CD4-positive, alpha-beta T cell (primary cell): ENCODE data around the gene FIG4. TPM values are rescaled to one million over a fixed set of nuclear protein-coding genes. Genes with fewer than 3 reads are reported as not detected.

Experiments used
- ATAC-seq: fragments of 200-7000 bp; cut with Tn5 transposase; one replicate; pipeline ENCODE4 v1.10.0; 2022; ENCODE audit warnings: mild to moderate bottlenecking; ENCODE audit not compliant: poor library complexity
- CTCF ChIA-PET: fragments of 350-600 bp; sonication (Branson Sonifier 250); formaldehyde crosslinking; loops from one replicate; lab custom pipeline; 2021; ENCODE audit warnings: antibody characterized with exemption, inconsistent platforms; lab: Charles Lee
- POLR2A ChIA-PET: fragments of 350-600 bp; sonication (Branson Sonifier 250); formaldehyde crosslinking; loops from one replicate; lab custom pipeline; 2021; ENCODE audit warnings: antibody characterized with exemption, inconsistent platforms; lab: Charles Lee
- DNase-seq, 14 experiments: peaks; one replicate each; pipeline ENCODE4 v3.0.0-alpha.2; 2013 to 2020; ENCODE audit warnings: mixed read lengths in 2 of 14
- H3K27ac ChIP-seq, 2 donors: one replicate each; pipeline versions ENCODE4 v1.5.1 to v1.7.0; 2013; ENCODE audit warnings: low read length in 2 of 2, low read depth in 1 of 2, mild to moderate bottlenecking in 1 of 2
- H3K27me3 ChIP-seq, 2 experiments: 1 replicate in 1 of 2; 2 replicates in 1 of 2; pipeline versions ENCODE4 v1.6.1 to v1.7.0; 2013; ENCODE audit warnings: low read length in 2 of 2, control low read depth in 1 of 2, mild to moderate bottlenecking in 1 of 2, moderate library complexity in 1 of 2; ENCODE audit not compliant: insufficient read depth in 2 of 2, control insufficient read depth in 1 of 2
- H3K36me3 ChIP-seq: one replicate; pipeline ENCODE4 v1.6.1; 2013; ENCODE audit warnings: low read length, control low read depth; ENCODE audit not compliant: insufficient read depth
- H3K4me1 ChIP-seq: one replicate; pipeline ENCODE4 v1.6.1; 2013; ENCODE audit warnings: low read length, control low read depth; ENCODE audit not compliant: insufficient read depth
- H3K4me3 ChIP-seq: one replicate; pipeline ENCODE4 v1.5.1; 2013; ENCODE audit warnings: mild to moderate bottlenecking, low read length, moderate library complexity
- H3K9me3 ChIP-seq, 2 experiments: 1 replicate in 1 of 2; 2 replicates in 1 of 2; pipeline versions ENCODE4 v1.6.1 to v1.7.0; 2013; ENCODE audit warnings: low read length in 2 of 2, mild to moderate bottlenecking in 2 of 2, control low read depth in 1 of 2, moderate library complexity in 1 of 2; ENCODE audit not compliant: control insufficient read depth in 1 of 2, insufficient read depth in 1 of 2
- H3K27ac Mint-ChIP-seq: one replicate; pipeline ENCODE4 v1.8.0; 2020; ENCODE audit warnings: mixed read lengths
- H3K27me3 Mint-ChIP-seq: one replicate; pipeline ENCODE4 v1.8.0; 2021; ENCODE audit warnings: mixed read lengths
- H3K36me3 Mint-ChIP-seq: one replicate; pipeline ENCODE4 v1.8.0; 2021; ENCODE audit warnings: low read depth, mixed read lengths
- H3K4me1 Mint-ChIP-seq: one replicate; pipeline ENCODE4 v1.8.0; 2021; ENCODE audit warnings: low read depth, mixed read lengths
- H3K4me3 Mint-ChIP-seq: one replicate; pipeline ENCODE4 v1.8.0; 2020; ENCODE audit warnings: mild to moderate bottlenecking, mixed read lengths
- H3K9me3 Mint-ChIP-seq: one replicate; pipeline ENCODE4 v1.8.0; 2020; ENCODE audit warnings: mixed read lengths
- intact Hi-C, 2 experiments: fragments of 100-400 bp; cut with DNase I in 1 of 2; cut with micrococcal nuclease in 1 of 2; formaldehyde crosslinking; loops; one replicate each; pipeline versions ENCODE4 v1.15.1 to v1.9.0; 2023 to 2025; cut with DNase I, micrococcal nuclease
- total RNA-seq, 174 experiments: library from RNA in 2 of 174; stranded (reverse) in 2 of 174; gene quantifications; one replicate each; pipeline ENCODE4 v1.2.3 and lab custom pipeline; 2021 to 2026
- TF ChIP-seq, protein P1 (sequence below): fragments of 200-600 bp; IDR thresholded peaks from one replicate; pipeline ENCODE4 v1.8.0; 2022; ENCODE audit warnings: antibody characterized with exemption, mild to moderate bottlenecking

FIG4 gene
- total RNA-seq, 2 experiments from 2014 or later = 3.3 to 4.0 TPM

DNA sequence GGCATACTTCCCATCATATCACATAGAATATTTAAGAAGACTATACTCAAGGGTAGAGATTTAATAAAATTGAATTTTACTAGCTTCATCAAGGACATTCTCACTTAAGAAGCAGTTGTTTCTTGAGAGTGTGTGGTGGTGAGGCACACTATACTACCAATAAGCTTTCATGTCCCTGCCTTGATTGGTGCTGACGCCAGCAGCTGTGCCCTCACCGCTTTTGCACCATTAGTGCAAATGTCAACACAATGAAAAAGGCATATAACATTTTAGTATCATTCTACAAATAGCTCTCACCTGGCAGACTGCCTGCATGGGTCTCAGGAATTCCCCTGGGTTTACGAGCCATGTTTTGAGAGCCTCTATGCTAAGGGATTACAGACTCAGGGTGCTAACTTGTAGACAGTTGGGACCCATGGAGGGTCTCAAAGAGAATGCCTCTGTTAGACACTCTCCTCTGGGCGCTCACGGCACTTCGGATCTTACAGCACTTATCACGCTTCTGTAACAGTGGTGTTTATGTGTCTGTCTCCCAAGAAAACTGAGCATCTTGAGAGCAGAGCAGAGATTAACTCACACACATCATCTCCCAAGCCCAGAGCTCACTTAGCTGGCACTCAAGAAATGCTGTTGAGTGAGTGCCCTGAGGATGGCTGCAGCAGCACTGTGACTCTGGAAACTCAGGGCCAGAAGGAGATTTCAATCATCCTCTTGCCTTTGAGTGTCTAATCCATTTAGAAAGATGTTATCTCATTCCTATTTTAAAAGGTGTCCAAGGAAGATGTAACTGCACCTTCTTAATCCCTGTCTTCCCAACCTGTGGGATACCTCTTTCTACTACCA lies 143.7 kb downstream of the FIG4 start:
- no peaks in the 10 kb centered on the region for H3K27me3 Mint-ChIP-seq
- no peak overlapping the region for H3K27ac Mint-ChIP-seq
- ATAC-seq (no peak), DNase-seq (no peak)
- Histone ChIP-seq H3K27ac (no peak overlapping the region), H3K36me3 (no peaks in the 10 kb centered on the region), H3K4me3 (no peak overlapping the region), H3K27me3 (no peaks in the 10 kb centered on the region), H3K4me1 (no peaks in the 10 kb centered on the region), H3K9me3 (peaks cover 0 to 3% of the 10 kb centered on the region in 2 experiments)
- intact Hi-C loops = no loop called here
- no peaks in the 10 kb centered on the region for H3K4me1 Mint-ChIP-seq
- ChIA-PET CTCF (interaction anchor here (0.6 kb wide), 1 partner anchor 545 kb away, joined by 3 read pairs; no protein-coding TSS in a partner anchor), POLR2A (no interaction called here)
- TF ChIP-seq, protein P1, sequence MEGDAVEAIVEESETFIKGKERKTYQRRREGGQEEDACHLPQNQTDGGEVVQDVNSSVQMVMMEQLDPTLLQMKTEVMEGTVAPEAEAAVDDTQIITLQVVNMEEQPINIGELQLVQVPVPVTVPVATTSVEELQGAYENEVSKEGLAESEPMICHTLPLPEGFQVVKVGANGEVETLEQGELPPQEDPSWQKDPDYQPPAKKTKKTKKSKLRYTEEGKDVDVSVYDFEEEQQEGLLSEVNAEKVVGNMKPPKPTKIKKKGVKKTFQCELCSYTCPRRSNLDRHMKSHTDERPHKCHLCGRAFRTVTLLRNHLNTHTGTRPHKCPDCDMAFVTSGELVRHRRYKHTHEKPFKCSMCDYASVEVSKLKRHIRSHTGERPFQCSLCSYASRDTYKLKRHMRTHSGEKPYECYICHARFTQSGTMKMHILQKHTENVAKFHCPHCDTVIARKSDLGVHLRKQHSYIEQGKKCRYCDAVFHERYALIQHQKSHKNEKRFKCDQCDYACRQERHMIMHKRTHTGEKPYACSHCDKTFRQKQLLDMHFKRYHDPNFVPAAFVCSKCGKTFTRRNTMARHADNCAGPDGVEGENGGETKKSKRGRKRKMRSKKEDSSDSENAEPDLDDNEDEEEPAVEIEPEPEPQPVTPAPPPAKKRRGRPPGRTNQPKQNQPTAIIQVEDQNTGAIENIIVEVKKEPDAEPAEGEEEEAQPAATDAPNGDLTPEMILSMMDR = no peak
- peaks cover 20% of the 10 kb centered on the region for H3K36me3 Mint-ChIP-seq
- peaks cover 3% of the 10 kb centered on the region for H3K9me3 Mint-ChIP-seq
- H3K4me3 Mint-ChIP-seq = no peak overlapping the region

DNA sequence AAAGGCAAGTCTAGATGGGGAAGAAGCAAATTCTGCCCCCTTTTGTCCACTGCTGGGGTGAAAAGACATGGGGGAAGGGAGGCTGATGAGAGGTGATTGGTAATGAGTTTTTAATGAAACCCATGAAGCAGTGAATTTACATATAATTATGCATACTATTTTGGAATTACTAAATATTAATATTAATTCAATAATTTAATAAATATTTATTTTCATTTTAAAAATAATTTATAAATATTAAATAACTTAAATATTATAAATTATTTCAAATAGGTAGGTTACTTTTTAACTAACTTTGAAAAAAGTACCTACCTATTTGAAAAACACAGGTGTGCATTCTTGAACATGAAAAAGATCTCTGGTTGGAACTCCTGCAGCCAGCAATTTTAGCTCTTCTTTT lies 148.9 kb downstream of the FIG4 start:
- Mint-ChIP-seq H3K4me3 (no peak overlapping the region), H3K9me3 (no peaks in the 10 kb centered on the region), H3K4me1 (no peaks in the 10 kb centered on the region), H3K27ac (no peak overlapping the region), H3K27me3 (no peaks in the 10 kb centered on the region), H3K36me3 (no peaks in the 10 kb centered on the region)
- ATAC-seq (no peak), DNase-seq (no peak)
- TF ChIP-seq, protein P1 = no peak
- POLR2A ChIA-PET = interaction anchor here (0.6 kb wide), 1 partner anchor 1194 kb away, joined by 3 read pairs; no protein-coding TSS in a partner anchor
- no peak overlapping the region for H3K27ac ChIP-seq
- H3K36me3 ChIP-seq = no peaks in the 10 kb centered on the region
- no peaks in the 10 kb centered on the region for H3K27me3 ChIP-seq
- no peaks in the 10 kb centered on the region for H3K4me1 ChIP-seq
- intact Hi-C loops = no loop called here
- CTCF ChIA-PET = no interaction called here
- H3K4me3 ChIP-seq = no peak overlapping the region
- H3K9me3 ChIP-seq = no peaks in the 10 kb centered on the region

DNA sequence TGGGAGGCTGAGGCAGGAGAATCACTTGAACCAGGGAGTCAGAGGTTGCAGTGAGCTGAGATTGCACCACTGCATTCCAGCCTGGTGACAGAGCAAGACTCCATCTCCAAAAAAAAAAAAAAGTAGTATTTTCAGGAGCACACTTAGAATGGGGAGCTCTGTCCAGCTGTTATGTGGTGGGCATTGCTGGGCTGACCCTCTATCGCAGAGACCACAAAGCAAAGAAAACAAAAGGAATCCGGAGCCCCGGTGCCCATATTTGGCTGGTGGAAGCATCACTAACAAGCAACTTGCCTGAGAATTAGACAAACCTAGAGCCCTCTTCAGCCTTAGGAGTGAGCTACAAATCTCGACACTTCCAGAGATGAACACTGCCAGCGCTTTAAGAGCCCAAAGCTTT lies 149.7 kb downstream of the FIG4 start:
- ATAC-seq (no peak), DNase-seq (no peak)
- no peak overlapping the region for H3K4me3 Mint-ChIP-seq
- H3K27ac ChIP-seq = no peak overlapping the region
- no peaks in the 10 kb centered on the region for H3K4me1 Mint-ChIP-seq
- no peaks in the 10 kb centered on the region for H3K9me3 ChIP-seq
- H3K27me3 ChIP-seq = no peaks in the 10 kb centered on the region
- CTCF ChIA-PET = no interaction called here
- no peak overlapping the region for H3K4me3 ChIP-seq
- TF ChIP-seq, protein P1 = no peak
- no peaks in the 10 kb centered on the region for H3K4me1 ChIP-seq
- POLR2A ChIA-PET = interaction anchor here (0.6 kb wide), 1 partner anchor 1193 kb away, joined by 3 read pairs; no protein-coding TSS in a partner anchor
- no peaks in the 10 kb centered on the region for H3K36me3 Mint-ChIP-seq
- no peaks in the 10 kb centered on the region for H3K36me3 ChIP-seq
- no peaks in the 10 kb centered on the region for H3K9me3 Mint-ChIP-seq
- intact Hi-C loops = no loop called here
- no peak overlapping the region for H3K27ac Mint-ChIP-seq
- no peaks in the 10 kb centered on the region for H3K27me3 Mint-ChIP-seq
